GM10847 (cell line): ENCODE results near the gene NUMA1.

Experiments used
- POLR2A ChIP-seq: IDR thresholded peaks from 2 replicates; pipeline ENCODE4 v1.6.1; 2011; ENCODE audit not compliant: insufficient read length; ENCODE audit errors: extremely low read depth

NUMA1 gene

GRCh38 chr11:71955898-71956456 is 124.4 kb downstream of the NUMA1 start:
- TF ChIP-seq POLR2A, result no peak
